SU-DHL-6 (cell line): ENCODE results near the gene CDC25B.

Experiments
- CTCF ChIP-seq: fragments of 200-600 bp; sonication (generic); IDR thresholded peaks from one replicate; pipeline ENCODE4 v1.5.1; 2017; ENCODE audit warnings: antibody characterized with exemption, mild to moderate bottlenecking, low read length, moderate library complexity; ENCODE audit not compliant: insufficient read depth, poor library complexity, severe bottlenecking
- EZH2phosphoT487 ChIP-seq: fragments of 200-600 bp; sonication (generic), shearing (Covaris generic); conservative IDR thresholded peaks from 2 replicates; pipeline ENCODE4 v1.6.1; 2018; ENCODE audit warnings: mild to moderate bottlenecking, antibody characterized with exemption, low read length, moderate library complexity, mixed read lengths

DNA sequence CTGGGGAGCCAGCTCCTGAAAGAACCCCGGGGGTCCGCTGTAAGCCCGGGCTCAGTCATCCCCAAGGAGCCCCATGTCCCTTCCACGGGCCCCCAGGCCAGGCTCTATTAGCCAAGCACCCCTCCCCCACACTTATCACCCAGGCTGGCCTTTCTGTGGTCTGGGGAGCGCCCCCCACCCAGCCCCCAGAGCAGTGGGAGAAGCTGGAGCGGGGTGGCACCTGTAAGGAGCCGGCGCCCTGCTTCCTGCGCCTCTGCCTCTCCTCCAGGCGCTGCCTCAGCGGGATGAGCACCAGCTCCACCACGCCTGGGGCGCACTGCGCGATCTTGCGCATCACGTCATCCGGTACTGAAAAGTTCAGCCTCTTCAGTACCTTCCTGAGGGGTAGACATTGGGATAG, 17.1 kb upstream of the CDC25B start:
- TF ChIP-seq CTCF = no peak
- TF ChIP-seq EZH2phosphoT487 = no peak
